ENCODE measurements around the gene ZNF813. TPM values are rescaled to one million over a fixed set of nuclear protein-coding genes. Genes with fewer than 3 reads are reported as not detected.
A peak's percentile ranks its signal among the peaks of the same experiment; 100 is the strongest.

ZNF813 gene
- total and polyA plus RNA-seq, 2 donors (not counting 1 experiment from before 2014, with no cell fraction given): 1.2 to 10.8 TPM

GRCh38 chr19:53538378-53539109, 71.0 kb downstream of the ZNF813 start:
- H3K27me3 Mint-ChIP-seq: no peaks in the 10 kb centered on the region
- H3K4me1 Mint-ChIP-seq: peaks cover 26% of the 10 kb centered on the region
- peaks cover 0 to 15% of the 10 kb centered on the region in 2 donors for H3K4me1 ChIP-seq (ENCODE audit: control insufficient read depth in 2 of 2, insufficient read depth in 2 of 2, low read length in 2 of 2)
- peaks cover 5 to 12% of the 10 kb centered on the region in 2 experiments for H3K36me3 ChIP-seq (replicated peaks in 1 of 2; ENCODE audit: control extremely low read depth in 1 of 2, control insufficient read depth in 1 of 2, extremely low read depth in 1 of 2, insufficient read depth in 2 of 2, low read length in 1 of 2)
- TF ChIP-seq EZH2 (IDR thresholded peaks at IDR 0.05; ENCODE audit: borderline replicate concordance, insufficient read depth, low read depth, low read length, poor library complexity, severe bottlenecking) (no peak), CTCF (IDR thresholded peaks at IDR 0.05) (no peak)
- CTCF ChIA-PET: no interaction called here
- peak overlapping the region; percentile 99 for H3K9ac ChIP-seq (ENCODE audit: low read length)
- H3K27ac ChIP-seq (ENCODE audit: low read length in 2 of 2): peak overlapping the region; percentile 92 to 97
- H3K9me3 Mint-ChIP-seq (ENCODE audit: insufficient read depth): no peaks in the 10 kb centered on the region
- POLR2A ChIA-PET: interaction anchor here (0.5 kb wide), 1 partner anchor 200 kb away, joined by 6 read pairs; no protein-coding TSS in a partner anchor
- no peaks in the 10 kb centered on the region for H3K27me3 ChIP-seq (replicated peaks in 1 of 4; ENCODE audit: control extremely low read depth in 1 of 4, control insufficient read depth in 3 of 4, insufficient read depth in 4 of 4, low read length in 3 of 4)
- intact Hi-C loops (cut with micrococcal nuclease): loop anchor here (1.0 to 5.0 kb wide), 3 partner anchors 16 to 1946 kb away; partner anchors contain the start of gene ZNF813
- H4K20me1 ChIP-seq (ENCODE audit: control insufficient read depth, insufficient read depth, low read length, poor library complexity, severe bottlenecking): no peaks in the 10 kb centered on the region
- H3K4me2 ChIP-seq (replicated peaks; ENCODE audit: low read depth, low read length, poor library complexity, severe bottlenecking): peak overlapping the region; percentile 77
- H3K79me2 ChIP-seq (ENCODE audit: control insufficient read depth, insufficient read depth, low read length): peaks cover 14% of the 10 kb centered on the region
- H3K4me3 Mint-ChIP-seq: peak overlapping the region; percentile 98
- no peak overlapping the region for H2AFZ ChIP-seq (ENCODE audit: insufficient read depth, low read depth, low read length, poor library complexity, severe bottlenecking)
- WGBS (ENCODE audit: insufficient coverage): 51% methylated on average over 27 of the region's 36 CpGs
- H3K4me3 ChIP-seq (ENCODE audit: control extremely low read depth in 1 of 5, extremely low read depth in 1 of 5, insufficient read depth in 1 of 5, low read depth in 2 of 5, low read length in 4 of 5): peak overlapping the region in 4 of 5 experiments; percentile 60 to 73 (median 68)
- peak overlapping the region; percentile 99 for H3K27ac Mint-ChIP-seq
- peaks cover 0 to 8% (median 0%) of the 10 kb centered on the region in 3 donors for H3K9me3 ChIP-seq (ENCODE audit: control extremely low read depth in 1 of 3, control insufficient read depth in 2 of 3, insufficient read depth in 1 of 3, low read length in 2 of 3)
- ATAC-seq (ENCODE audit: low read depth) (no peak), DNase-seq (no peak)

GRCh38 chr19:53540091-53540490, 72.6 kb downstream of the ZNF813 start:
- H3K27me3 ChIP-seq (replicated peaks in 1 of 4; ENCODE audit: control extremely low read depth in 1 of 4, control insufficient read depth in 3 of 4, insufficient read depth in 4 of 4, low read length in 3 of 4): no peaks in the 10 kb centered on the region
- 100% methylated on average over 1 of the region's 4 CpGs for WGBS (ENCODE audit: insufficient coverage)
- H3K79me2 ChIP-seq (ENCODE audit: control insufficient read depth, insufficient read depth, low read length): peaks cover 19% of the 10 kb centered on the region
- H3K4me1 ChIP-seq (ENCODE audit: control insufficient read depth in 2 of 2, insufficient read depth in 2 of 2, low read length in 2 of 2): peaks cover 0 to 15% of the 10 kb centered on the region in 2 donors
- H3K36me3 ChIP-seq (replicated peaks in 1 of 2; ENCODE audit: control extremely low read depth in 1 of 2, control insufficient read depth in 1 of 2, extremely low read depth in 1 of 2, insufficient read depth in 2 of 2, low read length in 1 of 2): peaks cover 5 to 12% of the 10 kb centered on the region in 2 experiments
- peaks cover 0 to 8% (median 0%) of the 10 kb centered on the region in 3 donors for H3K9me3 ChIP-seq (ENCODE audit: control extremely low read depth in 1 of 3, control insufficient read depth in 2 of 3, insufficient read depth in 1 of 3, low read length in 2 of 3)
- H3K4me1 Mint-ChIP-seq: peaks cover 28% of the 10 kb centered on the region
- TF ChIP-seq CTCF (IDR thresholded peaks at IDR 0.05): no peak
- ATAC-seq (ENCODE audit: low read depth) (no peak), DNase-seq (no peak)
- no peaks in the 10 kb centered on the region for H3K9me3 Mint-ChIP-seq (ENCODE audit: insufficient read depth)
- no peak overlapping the region for H3K4me3 Mint-ChIP-seq
- no peak overlapping the region for H3K4me3 ChIP-seq (ENCODE audit: control extremely low read depth in 1 of 5, extremely low read depth in 1 of 5, insufficient read depth in 1 of 5, low read depth in 2 of 5, low read length in 4 of 5)
- H3K27ac ChIP-seq (ENCODE audit: low read length in 2 of 2): no peak overlapping the region
- H2AFZ ChIP-seq (ENCODE audit: insufficient read depth, low read depth, low read length, poor library complexity, severe bottlenecking): no peak overlapping the region
- H3K27me3 Mint-ChIP-seq: no peaks in the 10 kb centered on the region
- CTCF ChIA-PET: no interaction called here
- no peak overlapping the region for H3K9ac ChIP-seq (ENCODE audit: low read length)
- intact Hi-C loops (cut with micrococcal nuclease): no loop called here
- no peak overlapping the region for H3K4me2 ChIP-seq (replicated peaks; ENCODE audit: low read depth, low read length, poor library complexity, severe bottlenecking)
- H4K20me1 ChIP-seq (ENCODE audit: control insufficient read depth, insufficient read depth, low read length, poor library complexity, severe bottlenecking): no peaks in the 10 kb centered on the region
- H3K27ac Mint-ChIP-seq: no peak overlapping the region
- POLR2A ChIA-PET: no interaction called here

Measured in B cell (primary cell).